HepG2 (cell line): ENCODE results near the gene SPC24. TPM values are rescaled to one million over a fixed set of nuclear protein-coding genes. Genes with fewer than 3 reads are reported as not detected.

Source experiments
- ATAC-seq: fragments of 200-7000 bp; cut with Tn5 transposase; 3 replicates; pipeline ENCODE4 v1.9.1; 2020; ENCODE audit warnings: mild to moderate bottlenecking, moderate library complexity
- BruUV-seq: library from RNA; stranded (reverse); fragments of 400-500 nt; replicated peaks from 2 replicates; lab custom pipeline; 2021; lab: Mats Ljungman, UMichigan
- CTCF ChIA-PET: fragments of 300-600 bp; formaldehyde crosslinking; extraction: SDS; loops from one replicate; lab custom pipeline; 2021; ENCODE audit warnings: low total read pairs, inconsistent platforms, low intra/inter-chr PET ratio; lab: Yijun Ruan, JAX
- POLR2A ChIA-PET: fragments of 350-600 bp; sonication (Branson Sonifier 250); formaldehyde crosslinking; loops from one replicate; lab custom pipeline; 2020; ENCODE audit warnings: antibody characterized with exemption, inconsistent platforms; lab: Yijun Ruan, JAX
- DNase-seq: peaks from one replicate; pipeline ENCODE4 v3.0.0-alpha.2; 2015; ENCODE audit warnings: low spot score
- FAIRE-seq: peaks from 3 replicates; lab custom pipeline; 2011; peaks lifted over from hg19 to GRCh38; lab: Jason Lieb, UNC
- H2AFZ ChIP-seq: one replicate; pipeline ENCODE4 v1.6.1; 2011; ENCODE audit warnings: low read length, inconsistent platforms
- H3K27ac ChIP-seq: fragments of 300-600 bp; 3 replicates; pipeline ENCODE4 v1.8.0; 2011; ENCODE audit warnings: mixed run types, mild to moderate bottlenecking, mixed read lengths, low read length, inconsistent platforms; ENCODE audit not compliant: insufficient read depth; ENCODE audit errors: extremely low read length
- H3K27me3 ChIP-seq, 2 experiments: fragments of 200-600 bp in 1 of 2; 2 replicates in 1 of 2; 3 replicates in 1 of 2; pipeline versions ENCODE4 v1.6.0 to v1.8.0; 2011; ENCODE audit warnings: low read length in 2 of 2, mild to moderate bottlenecking in 2 of 2, moderate library complexity in 2 of 2, inconsistent platforms in 1 of 2; ENCODE audit not compliant: insufficient read depth in 2 of 2, control insufficient read depth in 1 of 2
- H3K36me3 ChIP-seq, 2 experiments: fragments of 200-600 bp in 1 of 2; replicated peaks in 1 of 2; 2 replicates in 1 of 2; 3 replicates in 1 of 2; pipeline versions ENCODE4 v1.5.1 to v1.8.0; 2011; ENCODE audit warnings: low read length in 2 of 2, inconsistent platforms in 1 of 2; ENCODE audit not compliant: insufficient read depth in 2 of 2, control insufficient read depth in 1 of 2
- H3K4me1 ChIP-seq: 2 replicates; pipeline ENCODE4 v1.5.1; 2012; ENCODE audit warnings: low read length, inconsistent platforms; ENCODE audit not compliant: insufficient read depth
- H3K4me2 ChIP-seq: 2 replicates; pipeline ENCODE4 v1.6.0; 2011; ENCODE audit warnings: low read depth, low read length, inconsistent platforms
- H3K4me3 ChIP-seq, 3 experiments: fragments of 200-600 bp in 1 of 3; sonication (generic), shearing (Covaris generic) in 1 of 3; replicated peaks in 1 of 3; 2 replicates each; pipeline ENCODE4 v1.5.1; 2011 to 2016; ENCODE audit warnings: low read length in 3 of 3, inconsistent platforms in 2 of 3, low read depth in 2 of 3, mild to moderate bottlenecking in 2 of 3, control low read depth in 1 of 3, mixed read lengths in 1 of 3; ENCODE audit not compliant: insufficient read depth in 1 of 3
- H3K79me2 ChIP-seq: one replicate; pipeline ENCODE4 v1.6.1; 2011; ENCODE audit warnings: low read length, inconsistent platforms; ENCODE audit not compliant: insufficient read depth
- H3K9ac ChIP-seq: 2 replicates; pipeline ENCODE4 v1.6.0; 2011; ENCODE audit warnings: mild to moderate bottlenecking, low read depth, low read length, inconsistent platforms; ENCODE audit not compliant: insufficient read depth
- H3K9me3 ChIP-seq: 2 replicates; pipeline ENCODE4 v1.5.1; 2012; ENCODE audit warnings: mild to moderate bottlenecking, low read length
- H4K20me1 ChIP-seq: 2 replicates; pipeline ENCODE4 v1.6.0; 2011; ENCODE audit warnings: inconsistent platforms, mild to moderate bottlenecking, low read length, moderate library complexity; ENCODE audit not compliant: insufficient read depth
- AGO2 ChIP-seq: fragments of 200-400 bp; formaldehyde crosslinking; optimal IDR thresholded peaks from 2 replicates; pipeline ENCODE3; 2017; ENCODE audit warnings: mild to moderate bottlenecking, low read depth, low read length, moderate library complexity
- FOXJ3 ChIP-seq: sonication (generic); formaldehyde crosslinking; IDR thresholded peaks from 2 replicates; pipeline ENCODE4 v1.4.0; 2020; ENCODE audit warnings: missing genetic modification reagents, mild to moderate bottlenecking, borderline replicate concordance
- KDM6A ChIP-seq: IDR thresholded peaks from 2 replicates; pipeline ENCODE4 v1.6.1; 2016; ENCODE audit warnings: low read depth
- PAWR ChIP-seq: sonication (generic); formaldehyde crosslinking; IDR thresholded peaks from 2 replicates; pipeline ENCODE4 v1.4.0; 2020; ENCODE audit warnings: missing genetic modification reagents, mild to moderate bottlenecking, borderline replicate concordance
- PLSCR1 ChIP-seq: sonication (generic); formaldehyde crosslinking; IDR thresholded peaks from 2 replicates; pipeline ENCODE4 v1.5.0; 2020; ENCODE audit warnings: missing genetic modification reagents, mild to moderate bottlenecking, borderline replicate concordance
- POLR2AphosphoS5 ChIP-seq: IDR thresholded peaks from 2 replicates; pipeline ENCODE4 v1.6.1; 2012; ENCODE audit warnings: low read depth, low read length
- RBM22 ChIP-seq: fragments of 200-400 bp; formaldehyde crosslinking; optimal IDR thresholded peaks from 2 replicates; pipeline ENCODE3; 2017; ENCODE audit warnings: mild to moderate bottlenecking, low read length, moderate library complexity
- SOX13 ChIP-seq, 3 experiments: fragments of 450-650 bp in 1 of 3; sonication (generic) in 1 of 3; formaldehyde crosslinking in 1 of 3; IDR thresholded peaks in 2 of 3; conservative IDR thresholded peaks in 1 of 3; 2 replicates each; pipeline versions ENCODE4 v1.5.0 to v1.6.1; 2016 to 2020; ENCODE audit warnings: antibody characterized with exemption in 1 of 3, mild to moderate bottlenecking in 1 of 3, missing compliant biosample characterization in 1 of 3, missing genetic modification reagents in 1 of 3, moderate library complexity in 1 of 3
- TOPORS ChIP-seq: sonication (generic); formaldehyde crosslinking; IDR thresholded peaks from 2 replicates; pipeline ENCODE4 v1.8.0; 2023; ENCODE audit warnings: mild to moderate bottlenecking, missing genetic modification reagents
- ZBTB1 ChIP-seq: sonication (generic); formaldehyde crosslinking; IDR thresholded peaks from 2 replicates; pipeline ENCODE4 v1.4.0; 2020; ENCODE audit warnings: missing genetic modification reagents, borderline replicate concordance
- ZGPAT ChIP-seq: IDR thresholded peaks from 2 replicates; pipeline ENCODE4 v1.6.1; 2016; ENCODE audit warnings: mild to moderate bottlenecking
- ZNF121 ChIP-seq: sonication (generic); formaldehyde crosslinking; IDR thresholded peaks from 2 replicates; pipeline ENCODE4 v1.5.0; 2020; ENCODE audit warnings: mild to moderate bottlenecking, missing genetic modification reagents
- ZNF704 ChIP-seq: sonication (generic); formaldehyde crosslinking; IDR thresholded peaks from 2 replicates; pipeline ENCODE4 v1.8.1; 2023; ENCODE audit warnings: mild to moderate bottlenecking, inconsistent platforms, moderate library complexity, missing genetic modification reagents, borderline replicate concordance
- ZNF792 ChIP-seq: IDR thresholded peaks from 2 replicates; pipeline ENCODE4 v1.6.1; 2016
- ZNF83 ChIP-seq: sonication (generic); formaldehyde crosslinking; IDR thresholded peaks from 2 replicates; pipeline ENCODE4 v1.4.0; 2020; ENCODE audit warnings: missing genetic modification reagents, mild to moderate bottlenecking, borderline replicate concordance
- ZNF891 ChIP-seq: sonication (generic); formaldehyde crosslinking; IDR thresholded peaks from 2 replicates; pipeline ENCODE4 v1.5.0; 2020; ENCODE audit warnings: mild to moderate bottlenecking, missing genetic modification reagents
- WGBS: methylation state at CpG from one replicate; pipeline ENCODE4 v1.1.6; 2017; ENCODE audit warnings: low lambda C conversion rate; 5-methylcytosine and 5-hydroxymethylcytosine counted together
- in situ Hi-C: cut with HindIII; loops from 2 replicates; pipeline ENCODE4 v1.10.0; 2017; ENCODE audit warnings: low pct_unique_long_range_greater_than_20kb; ENCODE audit not compliant: extremely low pct_ligation_motif_present
- intact Hi-C: fragments of 100-400 bp; cut with micrococcal nuclease; formaldehyde crosslinking; loops from one replicate; pipeline ENCODE4 v1.10.0; 2022; ENCODE audit not compliant: unreplicated experiment
- polyA plus RNA-seq, 8 experiments: library from polyadenylated mRNA; depleted of rRNA in 3 of 8; stranded (reverse) in 7 of 8; unstranded in 1 of 8; fragments of >200 nt; fragmentation: Illumina TruSeq in 4 of 8; extraction: Trizol in 4 of 8; gene quantifications; 2 replicates each; pipeline versions ENCODE4 v1.2.1 to v1.2.3, GENCODE V29; 2011 to 2016; ENCODE audit warnings: low read depth in 4 of 8, missing spikeins in 1 of 8, mixed read lengths in 1 of 8; ENCODE audit not compliant: insufficient read depth in 1 of 8
- total RNA-seq, 5 experiments: library from RNA; depleted of rRNA; stranded (reverse); fragments of >200 nt; fragmentation: Illumina TruSeq; extraction: Trizol; gene quantifications; 2 replicates each; pipeline ENCODE4 v1.2.3, GENCODE V29; 2016; ENCODE audit warnings: low read depth in 1 of 5

Gene SPC24
- total and polyA plus RNA-seq, 2 of the 13 experiments (the other 11 are each of a cell fraction or from before 2014, with no cell fraction given), result 10.0 to 46.2 TPM

- TF ChIP-seq ZNF704 (CRISPR knock-in tag), result no peak
- TF ChIP-seq KDM6A, result no peak
- TF ChIP-seq ZGPAT (CRISPR knock-in tag), result peak; percentile 51; the same call in 1 of the 2 replicates
- no peak for TF ChIP-seq ZNF891 (CRISPR knock-in tag)
- TF ChIP-seq ZNF792 (CRISPR knock-in tag), result 0 out of 2 replicates have a peak, but pooled peaks have one; percentile 29
- TF ChIP-seq PLSCR1, result no peak
- no peak for TF ChIP-seq FOXJ3
- 0 out of 2 replicates have a peak, but pooled peaks have one; percentile 3 for TF ChIP-seq TOPORS
- TF ChIP-seq ZBTB1 (CRISPR knock-in tag), result no peak
Measured at GRCh38 chr19:11130824-11131455, 24.6 kb downstream of the SPC24 start (continued).

GRCh38 chr19:11127905-11128304 is 27.7 kb downstream of the SPC24 start:
- intact Hi-C loops, result no loop called here
- no peaks in the 10 kb centered on the region for H3K27me3 ChIP-seq
- H3K27ac ChIP-seq, result peak overlapping the region; percentile 90
- ChIA-PET POLR2A (no interaction called here), CTCF (no interaction called here)
- no peaks in the 10 kb centered on the region for H3K79me2 ChIP-seq
- ATAC-seq (no peak), FAIRE-seq (no peak), DNase-seq (no peak)
- 96% methylated on average over 15 of the region's 15 CpGs for WGBS
- no peak overlapping the region for H3K4me3 ChIP-seq
- BruUV-seq, result no TSS peak
- no peak overlapping the region for H3K4me2 ChIP-seq
- in situ Hi-C loops, result no loop called here
- no peaks in the 10 kb centered on the region for H3K9me3 ChIP-seq
- peaks cover 59% of the 10 kb centered on the region for H4K20me1 ChIP-seq
- no peak overlapping the region for H2AFZ ChIP-seq
- TF ChIP-seq RBM22 (peak; percentile 68), SOX13 (IDR thresholded peaks at IDR 0.05) (no peak), SOX13 (CRISPR knock-in tag; conservative IDR thresholded peaks at IDR 0.05 in 1 of 2, IDR thresholded peaks at IDR 0.05 in 1 of 2) (no peak), PAWR (CRISPR knock-in tag) (no peak), AGO2 (peak; percentile 52), ZNF83 (CRISPR knock-in tag) (no peak), ZNF121 (CRISPR knock-in tag) (peak; percentile 10; the same call in 1 of the 2 replicates), POLR2AphosphoS5 (peak; percentile 11; the same call in 1 of the 2 replicates)
- no peak overlapping the region for H3K9ac ChIP-seq
- peaks cover 58% of the 10 kb centered on the region for H3K4me1 ChIP-seq
- H3K36me3 ChIP-seq, result peaks cover 34 to 61% of the 10 kb centered on the region in 2 experiments
